ENCODE measurements around the gene LEMD2. TPM values are rescaled to one million over a fixed set of nuclear protein-coding genes. Genes with fewer than 3 reads are reported as not detected.
A peak's percentile ranks its signal among the peaks of the same experiment; 100 is the strongest.

LEMD2 gene
- polyA plus RNA-seq, 4 donors: 48.1 to 53.0 (median 52.1) TPM

DNA sequence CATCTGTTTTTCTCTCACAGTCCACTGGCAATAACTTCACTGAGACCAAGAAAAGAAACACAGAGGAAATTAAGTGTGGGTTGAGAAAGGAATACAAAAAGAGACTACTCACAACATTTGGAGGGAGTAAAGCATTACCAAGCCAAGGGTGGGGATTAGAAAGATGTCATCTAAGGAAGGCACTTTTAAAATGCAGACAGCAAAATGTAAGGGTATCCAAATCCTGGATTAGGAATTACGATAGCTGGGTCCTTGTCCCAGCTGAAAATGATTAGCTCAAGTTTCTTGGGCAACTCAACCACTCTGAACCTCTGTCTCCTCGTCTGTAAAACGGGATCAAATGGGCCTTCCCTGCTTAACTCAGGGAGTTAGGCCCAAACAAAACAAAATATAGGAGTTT, 2.2 kb downstream of the LEMD2 start:
- Histone ChIP-seq H3K27ac (ENCODE audit: low read depth in 1 of 3, low read length in 2 of 3) (peak overlapping the region in 1 of 3 donors; percentile 35), H3K36me3 (ENCODE audit: control insufficient read depth in 3 of 3, insufficient read depth in 2 of 3, low read depth in 1 of 3, low read length in 3 of 3) (peaks cover 0 to 36% (median 24%) of the 10 kb centered on the region in 3 donors), H3K9me3 (ENCODE audit: control insufficient read depth in 2 of 2, insufficient read depth in 1 of 2, low read depth in 1 of 2, low read length in 1 of 2) (no peaks in the 10 kb centered on the region), H3K4me1 (ENCODE audit: control insufficient read depth in 3 of 3, insufficient read depth in 2 of 3, low read depth in 1 of 3, low read length in 2 of 3) (peaks cover 9 to 22% (median 18%) of the 10 kb centered on the region in 3 donors), H3K4me3 (ENCODE audit: low read depth in 1 of 3, low read length in 3 of 3) (no peak overlapping the region), H3K27me3 (ENCODE audit: control insufficient read depth in 3 of 3, insufficient read depth in 3 of 3, low read length in 3 of 3) (no peaks in the 10 kb centered on the region)
- DNase-seq (no peak), FAIRE-seq (no peak)
- 68 to 83% (median 73%) methylated on average over 3 of the region's 3 CpGs for WGBS, 3 donors

DNA sequence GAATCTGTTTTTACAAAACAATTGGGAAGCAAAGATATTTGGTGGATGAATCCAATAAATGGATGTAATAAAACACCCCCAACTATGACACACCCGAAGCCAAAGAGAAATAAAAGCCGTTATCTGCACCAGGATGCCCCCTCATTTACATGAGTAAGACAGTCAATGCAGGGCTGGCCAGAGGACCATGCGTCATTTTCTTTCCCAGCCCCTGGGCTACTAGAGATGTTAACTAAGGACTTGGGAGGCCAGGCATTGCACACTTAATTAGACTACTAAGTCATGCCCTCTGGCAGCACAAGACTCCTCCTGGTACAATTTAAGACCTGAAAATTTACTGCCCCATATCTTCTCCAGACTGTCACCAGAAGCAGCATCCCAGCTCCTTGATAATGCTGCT, 3.2 kb downstream of the LEMD2 start:
- no peak for FAIRE-seq
- WGBS, 3 donors: 52 to 61% (median 58%) methylated on average over 3 of the region's 3 CpGs
- no peak overlapping the region for H3K27ac ChIP-seq (ENCODE audit: low read depth in 1 of 3, low read length in 2 of 3)

DNA sequence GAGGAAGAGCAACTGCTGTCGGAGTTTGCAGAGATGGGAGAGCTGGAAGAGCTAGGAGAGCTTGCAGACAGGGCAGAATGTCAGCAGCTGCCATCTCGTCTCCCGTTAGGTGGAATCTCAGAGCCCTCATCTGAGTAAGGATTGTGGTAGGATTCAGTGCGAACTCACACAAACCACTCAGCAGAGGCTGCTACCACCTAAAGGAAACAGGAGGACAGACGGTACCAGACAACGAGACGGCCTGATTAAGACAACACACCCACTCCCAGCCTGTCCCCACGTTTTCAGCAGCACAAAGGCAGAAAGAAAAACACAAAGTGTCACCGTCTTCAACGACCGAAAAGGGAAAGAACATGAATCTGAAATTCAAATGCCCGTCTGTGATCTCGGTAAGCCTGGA, 4.1 kb downstream of the LEMD2 start:
- H3K9me3 ChIP-seq (ENCODE audit: control insufficient read depth in 2 of 2, insufficient read depth in 1 of 2, low read depth in 1 of 2, low read length in 1 of 2): no peaks in the 10 kb centered on the region
- WGBS, 3 donors: 86 to 89% (median 87%) methylated on average over 13 of the region's 13 CpGs
- no peaks in the 10 kb centered on the region for H3K27me3 ChIP-seq (ENCODE audit: control insufficient read depth in 3 of 3, insufficient read depth in 3 of 3, low read length in 3 of 3)
- DNase-seq (no peak), FAIRE-seq (no peak)
- no peak overlapping the region for H3K27ac ChIP-seq (ENCODE audit: low read depth in 1 of 3, low read length in 2 of 3)
- H3K36me3 ChIP-seq (ENCODE audit: control insufficient read depth in 3 of 3, insufficient read depth in 2 of 3, low read depth in 1 of 3, low read length in 3 of 3): peaks cover 7 to 53% (median 39%) of the 10 kb centered on the region in 3 donors
- no peak overlapping the region for H3K4me3 ChIP-seq (ENCODE audit: low read depth in 1 of 3, low read length in 3 of 3)
- H3K4me1 ChIP-seq (ENCODE audit: control insufficient read depth in 3 of 3, insufficient read depth in 2 of 3, low read depth in 1 of 3, low read length in 2 of 3): peaks cover 9 to 22% (median 18%) of the 10 kb centered on the region in 3 donors

More for the DNA sequence above, 3.2 kb downstream of the LEMD2 start:
- H3K9me3 ChIP-seq (ENCODE audit: control insufficient read depth in 2 of 2, insufficient read depth in 1 of 2, low read depth in 1 of 2, low read length in 1 of 2): no peaks in the 10 kb centered on the region
- DNase-seq: no peak
- H3K4me1 ChIP-seq (ENCODE audit: control insufficient read depth in 3 of 3, insufficient read depth in 2 of 3, low read depth in 1 of 3, low read length in 2 of 3): peaks cover 9 to 22% (median 18%) of the 10 kb centered on the region in 3 donors
- H3K27me3 ChIP-seq (ENCODE audit: control insufficient read depth in 3 of 3, insufficient read depth in 3 of 3, low read length in 3 of 3): no peaks in the 10 kb centered on the region
- no peak overlapping the region for H3K4me3 ChIP-seq (ENCODE audit: low read depth in 1 of 3, low read length in 3 of 3)
- H3K36me3 ChIP-seq (ENCODE audit: control insufficient read depth in 3 of 3, insufficient read depth in 2 of 3, low read depth in 1 of 3, low read length in 3 of 3): peaks cover 0 to 43% (median 30%) of the 10 kb centered on the region in 3 donors

DNA sequence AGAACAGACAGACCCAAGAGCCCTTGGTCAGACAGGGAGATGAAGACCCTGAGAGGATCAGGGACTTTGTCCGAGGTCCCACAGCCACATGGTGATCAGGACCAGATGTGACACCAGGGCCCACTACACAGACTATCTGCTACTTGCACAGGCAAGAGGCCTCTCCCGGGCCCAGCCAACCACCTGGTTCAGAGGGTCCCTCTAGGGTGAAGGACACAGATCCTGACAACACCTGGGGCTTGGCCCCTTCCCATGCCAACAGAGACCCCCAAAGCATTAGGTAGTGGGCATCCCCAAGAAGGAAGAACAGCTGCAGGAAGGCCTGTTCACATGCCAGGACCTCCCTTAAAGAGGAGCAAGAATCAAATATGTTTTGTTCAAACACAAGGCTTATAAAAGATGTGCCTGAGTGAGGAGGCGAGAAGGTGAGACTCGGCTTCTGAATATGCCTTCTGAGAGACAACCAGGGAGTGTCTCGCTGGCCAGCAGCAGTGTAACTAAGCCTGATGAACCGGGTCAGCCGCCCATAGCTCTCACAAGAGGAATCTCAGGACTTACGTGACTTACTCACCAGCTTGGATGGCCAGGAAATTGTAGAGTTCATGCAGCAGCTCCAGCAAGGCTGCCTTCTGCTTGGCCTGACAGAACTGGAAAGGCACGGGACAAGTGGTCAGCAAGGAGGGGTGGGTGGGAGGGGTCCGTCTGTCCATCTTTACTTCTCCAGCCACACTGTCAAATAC, 5.0 kb downstream of the LEMD2 start:
- Histone ChIP-seq H3K4me3 (ENCODE audit: low read depth in 1 of 3, low read length in 3 of 3) (no peak overlapping the region), H3K36me3 (ENCODE audit: control insufficient read depth in 3 of 3, insufficient read depth in 2 of 3, low read depth in 1 of 3, low read length in 3 of 3) (peaks cover 7 to 60% (median 42%) of the 10 kb centered on the region in 3 donors), H3K27ac (ENCODE audit: low read depth in 1 of 3, low read length in 2 of 3) (no peak overlapping the region), H3K4me1 (ENCODE audit: control insufficient read depth in 3 of 3, insufficient read depth in 2 of 3, low read depth in 1 of 3, low read length in 2 of 3) (peaks cover 6 to 17% (median 15%) of the 10 kb centered on the region in 3 donors), H3K9me3 (ENCODE audit: control insufficient read depth in 2 of 2, insufficient read depth in 1 of 2, low read depth in 1 of 2, low read length in 1 of 2) (no peaks in the 10 kb centered on the region), H3K27me3 (ENCODE audit: control insufficient read depth in 3 of 3, insufficient read depth in 3 of 3, low read length in 3 of 3) (no peaks in the 10 kb centered on the region)
- FAIRE-seq: no peak
- 91 to 96% (median 94%) methylated on average over 10 of the region's 10 CpGs for WGBS, 3 donors
- no peak for DNase-seq

DNA sequence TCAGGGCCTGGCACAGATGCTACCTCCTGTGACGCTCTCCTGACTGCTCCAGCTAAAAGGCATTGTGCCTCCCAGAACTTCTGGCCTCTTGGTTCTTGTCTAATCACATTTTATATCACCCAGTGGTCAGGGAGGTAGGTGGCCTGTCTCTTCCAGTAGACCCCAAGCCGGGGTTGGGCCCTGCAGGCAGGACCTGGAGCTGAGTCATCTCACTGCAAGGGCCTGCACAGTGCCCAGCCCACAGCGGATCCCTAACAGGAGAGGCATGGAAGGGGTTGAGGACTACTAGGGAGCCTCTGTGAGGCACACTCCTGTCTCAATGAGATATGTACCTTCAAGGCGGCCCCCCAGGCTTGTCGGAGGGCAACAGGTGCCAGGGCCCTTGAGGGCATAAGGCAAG, 6.4 kb downstream of the LEMD2 start:
- no peak for FAIRE-seq
- no peak overlapping the region for H3K4me3 ChIP-seq (ENCODE audit: low read depth in 1 of 3, low read length in 3 of 3)
- no peaks in the 10 kb centered on the region for H3K9me3 ChIP-seq (ENCODE audit: control insufficient read depth in 2 of 2, insufficient read depth in 1 of 2, low read depth in 1 of 2, low read length in 1 of 2)
- 94 to 97% (median 97%) methylated on average over 5 of the region's 5 CpGs for WGBS, 3 donors
- no peaks in the 10 kb centered on the region for H3K27me3 ChIP-seq (ENCODE audit: control insufficient read depth in 3 of 3, insufficient read depth in 3 of 3, low read length in 3 of 3)
- no peak for DNase-seq
- peaks cover 6 to 14% (median 12%) of the 10 kb centered on the region in 3 donors for H3K4me1 ChIP-seq (ENCODE audit: control insufficient read depth in 3 of 3, insufficient read depth in 2 of 3, low read depth in 1 of 3, low read length in 2 of 3)
- H3K27ac ChIP-seq (ENCODE audit: low read depth in 1 of 3, low read length in 2 of 3): no peak overlapping the region
- peaks cover 13 to 74% (median 48%) of the 10 kb centered on the region in 3 donors for H3K36me3 ChIP-seq (ENCODE audit: control insufficient read depth in 3 of 3, insufficient read depth in 2 of 3, low read depth in 1 of 3, low read length in 3 of 3)

DNA sequence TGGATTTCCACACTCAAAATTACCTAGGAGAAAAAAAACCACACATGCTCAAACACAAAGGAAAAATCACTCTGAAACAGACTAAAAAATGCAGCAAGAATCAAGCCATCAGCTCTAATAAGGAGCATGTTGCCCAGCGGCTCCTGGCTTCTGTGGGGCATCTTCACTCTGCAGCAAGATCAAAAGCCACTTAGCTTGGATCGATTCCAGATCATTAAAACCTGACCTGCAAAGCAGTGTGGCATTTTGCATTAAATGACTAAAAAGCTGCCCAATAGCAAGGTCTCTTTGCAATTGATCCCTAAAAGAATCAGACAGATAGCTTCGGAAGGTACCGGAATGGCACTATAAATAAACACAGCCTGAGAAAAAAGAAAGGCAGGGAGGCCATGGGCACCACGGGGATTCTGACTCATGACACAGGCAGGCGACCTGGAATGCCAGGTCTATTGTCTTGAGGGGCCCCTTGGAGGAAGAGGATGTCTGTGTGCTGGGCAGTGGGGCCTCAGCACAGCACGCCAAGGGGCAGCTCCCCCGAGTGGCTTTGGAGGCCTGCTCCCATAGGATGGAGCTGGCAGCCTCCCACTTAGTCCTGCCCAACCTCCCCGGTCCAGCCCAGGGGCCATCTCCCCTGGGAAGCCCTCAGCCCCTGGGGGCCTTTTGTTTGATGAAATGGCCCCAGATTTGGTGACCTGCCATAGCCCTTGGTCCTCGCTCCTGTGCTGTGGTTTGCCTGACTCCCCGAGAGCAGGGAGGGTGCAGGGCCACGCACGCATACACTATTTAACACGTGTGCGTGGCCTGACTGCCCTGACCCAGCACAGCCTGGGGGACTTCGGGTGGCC, 7.6 kb downstream of the LEMD2 start:
- H3K27ac ChIP-seq (ENCODE audit: low read depth in 1 of 3, low read length in 2 of 3): no peak overlapping the region
- FAIRE-seq (no peak), DNase-seq (no peak)
- WGBS, 3 donors: 75 to 81% (median 76%) methylated on average over 16 of the region's 16 CpGs
- H3K36me3 ChIP-seq (ENCODE audit: control insufficient read depth in 3 of 3, insufficient read depth in 2 of 3, low read depth in 1 of 3, low read length in 3 of 3): peaks cover 14 to 86% (median 54%) of the 10 kb centered on the region in 3 donors
- H3K4me1 ChIP-seq (ENCODE audit: control insufficient read depth in 3 of 3, insufficient read depth in 2 of 3, low read depth in 1 of 3, low read length in 2 of 3): peaks cover 0 to 5% (median 2%) of the 10 kb centered on the region in 3 donors
- H3K4me3 ChIP-seq (ENCODE audit: low read depth in 1 of 3, low read length in 3 of 3): no peak overlapping the region
- H3K27me3 ChIP-seq (ENCODE audit: control insufficient read depth in 3 of 3, insufficient read depth in 3 of 3, low read length in 3 of 3): no peaks in the 10 kb centered on the region
- no peaks in the 10 kb centered on the region for H3K9me3 ChIP-seq (ENCODE audit: control insufficient read depth in 2 of 2, insufficient read depth in 1 of 2, low read depth in 1 of 2, low read length in 1 of 2)

DNA sequence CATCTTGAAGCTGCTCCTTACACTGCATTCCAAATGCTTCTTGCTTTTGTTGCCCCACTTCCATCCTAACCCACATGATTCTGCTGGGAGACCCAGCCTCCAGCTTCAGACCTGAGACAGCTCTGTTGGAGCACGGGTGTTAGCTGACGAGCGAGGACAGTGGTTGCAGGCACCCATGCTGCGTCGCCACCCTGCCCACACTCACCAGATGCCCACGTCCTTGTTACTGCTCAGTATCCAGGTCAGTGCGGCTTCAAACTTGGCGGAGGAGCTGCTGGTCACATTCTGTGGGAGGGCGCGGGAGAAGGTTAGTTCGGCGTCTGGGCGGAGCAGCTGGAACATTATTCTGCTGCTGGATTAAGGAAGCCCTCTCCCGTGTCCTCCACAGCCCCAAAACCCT, 9.0 kb downstream of the LEMD2 start:
- Histone ChIP-seq H3K36me3 (ENCODE audit: control insufficient read depth in 3 of 3, insufficient read depth in 2 of 3, low read depth in 1 of 3, low read length in 3 of 3) (peaks cover 19 to 95% (median 62%) of the 10 kb centered on the region in 3 donors), H3K27ac (ENCODE audit: low read depth in 1 of 3, low read length in 2 of 3) (no peak overlapping the region), H3K9me3 (ENCODE audit: control insufficient read depth in 2 of 2, insufficient read depth in 1 of 2, low read depth in 1 of 2, low read length in 1 of 2) (no peaks in the 10 kb centered on the region), H3K4me1 (ENCODE audit: control insufficient read depth in 3 of 3, insufficient read depth in 2 of 3, low read depth in 1 of 3, low read length in 2 of 3) (no peaks in the 10 kb centered on the region), H3K27me3 (ENCODE audit: control insufficient read depth in 3 of 3, insufficient read depth in 3 of 3, low read length in 3 of 3) (no peaks in the 10 kb centered on the region), H3K4me3 (ENCODE audit: low read depth in 1 of 3, low read length in 3 of 3) (no peak overlapping the region)
- FAIRE-seq: no peak
- no peak for DNase-seq
- 92 to 95% (median 94%) methylated on average over 14 of the region's 14 CpGs for WGBS, 3 donors

DNA sequence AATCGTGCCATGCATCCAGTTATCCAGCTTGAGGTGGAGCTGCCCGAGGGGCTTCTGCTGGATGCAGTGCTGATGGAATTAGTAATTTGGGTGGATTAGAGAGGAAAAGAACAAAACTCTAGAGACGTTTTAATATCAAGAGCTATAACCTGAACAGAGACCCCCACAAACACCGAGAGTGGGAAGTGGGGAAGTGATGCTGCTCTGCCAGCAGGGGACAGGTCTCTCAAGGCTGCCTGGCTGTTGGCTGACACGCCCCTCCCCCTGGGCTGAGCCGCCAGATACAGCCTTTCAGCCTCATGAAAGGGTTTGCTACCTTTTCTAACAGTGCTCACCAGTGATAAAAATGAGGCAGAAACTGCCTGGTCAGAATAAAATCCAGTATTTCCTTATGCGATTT, 9.6 kb downstream of the LEMD2 start:
- WGBS, 3 donors: 86 to 92% (median 91%) methylated on average over 7 of the region's 7 CpGs
- FAIRE-seq: no peak

More for the DNA sequence above, 9.6 kb downstream of the LEMD2 start:
- H3K36me3 ChIP-seq (ENCODE audit: control insufficient read depth in 3 of 3, insufficient read depth in 2 of 3, low read depth in 1 of 3, low read length in 3 of 3): peaks cover 19 to 96% (median 60%) of the 10 kb centered on the region in 3 donors
- DNase-seq: no peak
- no peaks in the 10 kb centered on the region for H3K4me1 ChIP-seq (ENCODE audit: control insufficient read depth in 3 of 3, insufficient read depth in 2 of 3, low read depth in 1 of 3, low read length in 2 of 3)
- H3K9me3 ChIP-seq (ENCODE audit: control insufficient read depth in 2 of 2, insufficient read depth in 1 of 2, low read depth in 1 of 2, low read length in 1 of 2): no peaks in the 10 kb centered on the region
- no peak overlapping the region for H3K27ac ChIP-seq (ENCODE audit: low read depth in 1 of 3, low read length in 2 of 3)
- no peak overlapping the region for H3K4me3 ChIP-seq (ENCODE audit: low read depth in 1 of 3, low read length in 3 of 3)
- H3K27me3 ChIP-seq (ENCODE audit: control insufficient read depth in 3 of 3, insufficient read depth in 3 of 3, low read length in 3 of 3): no peaks in the 10 kb centered on the region
